ENCODE data around the gene MCAT.

MCAT gene

DNA sequence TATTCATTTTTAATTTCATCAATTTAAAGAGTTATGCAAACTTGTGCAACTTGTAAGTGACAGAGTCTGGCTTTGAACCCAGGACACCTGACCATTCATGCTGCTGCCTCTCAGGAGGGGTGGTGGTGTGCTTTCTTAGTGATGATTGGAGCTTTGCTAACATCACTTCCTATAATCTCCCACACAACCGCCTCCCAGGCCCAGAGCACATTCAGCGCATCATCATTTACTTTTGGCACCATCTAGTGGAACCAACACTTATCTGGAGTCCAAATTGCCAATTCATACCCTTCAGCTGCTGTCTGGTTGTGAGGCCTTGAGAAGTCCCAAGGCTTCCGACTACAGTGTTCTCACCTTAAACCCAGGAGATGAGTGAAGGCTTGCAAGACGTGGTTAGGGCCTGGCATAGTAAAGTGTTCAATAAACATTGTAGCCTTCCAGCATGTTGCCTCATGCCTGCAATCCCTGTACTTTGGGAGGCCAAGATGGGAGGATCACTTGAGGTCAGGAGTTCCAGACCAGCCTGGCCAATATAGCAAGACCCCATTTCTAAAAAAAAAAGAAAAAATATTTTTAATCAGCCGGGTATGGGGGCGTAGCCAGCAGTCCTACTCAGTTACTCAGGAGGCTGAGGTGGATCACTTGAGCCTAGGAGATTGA is 52.9 kb downstream of the MCAT start:
- peak in 1 of 2 donors; percentile 11 for DNase-seq (ENCODE audit: low read depth in 2 of 2)

GRCh38 chr22:43088984-43089717 is 54.0 kb downstream of the MCAT start, which contains the start of gene TTLL1:
Gene TTLL1 (minus strand): TSS chr22:43089391. CDS start chr22:43075586, 13,805 bp downstream.
- DNase-seq (ENCODE audit: low read depth in 2 of 2): peak; percentile 65 to 74

- no peak for DNase-seq (ENCODE audit: low read depth in 2 of 2)
Observed at GRCh38 chr22:43088627-43088983, 54.6 kb downstream of the MCAT start.

GRCh38 chr22:43085658-43086606 is 57.3 kb downstream of the MCAT start:
- DNase-seq (ENCODE audit: low read depth in 2 of 2): no peak

Measured in stimulated activated CD8-positive, alpha-beta memory T cell treated with anti-CD3 and anti-CD28 coated beads, Interleukin-15, amount 100 ng/mL, for 4 hours (primary cell).